Measurements from ENCODE around the gene CERS5.
A peak's percentile ranks its signal among the peaks of the same experiment; 100 is the strongest.

The CERS5 gene

GRCh38 chr12:50102131-50102531 lies 65.0 kb downstream of the CERS5 start:
- Histone ChIP-seq H3K36me3 (peaks cover 53% of the 10 kb centered on the region), H3K27me3 (peaks cover 6% of the 10 kb centered on the region), H3K4me1 (ENCODE audit: control insufficient read depth in 1 of 2, insufficient read depth in 1 of 2, low read depth in 1 of 2, low read length in 1 of 2) (peaks cover 19 to 22% of the 10 kb centered on the region in 2 experiments), H3K9me3 (no peaks in the 10 kb centered on the region), H3K4me3 (ENCODE audit: low read depth in 1 of 2, low read length in 1 of 2) (no peak overlapping the region), H3K27ac (no peak overlapping the region)
- TF ChIP-seq CTCF (IDR thresholded peaks at IDR 0.05) = no peak

GRCh38 chr12:50101663-50102062 lies 65.5 kb downstream of the CERS5 start:
- TF ChIP-seq CTCF (IDR thresholded peaks at IDR 0.05) = no peak
- no peak overlapping the region for H3K27ac ChIP-seq
- peaks cover 57% of the 10 kb centered on the region for H3K36me3 ChIP-seq
- H3K9me3 ChIP-seq = no peaks in the 10 kb centered on the region
- H3K4me1 ChIP-seq (ENCODE audit: control insufficient read depth in 1 of 2, insufficient read depth in 1 of 2, low read depth in 1 of 2, low read length in 1 of 2) = peaks cover 19 to 22% of the 10 kb centered on the region in 2 experiments
- H3K4me3 ChIP-seq (ENCODE audit: low read depth in 1 of 2, low read length in 1 of 2) = no peak overlapping the region
- H3K27me3 ChIP-seq = peaks cover 6% of the 10 kb centered on the region

- Histone ChIP-seq H3K36me3 (peaks cover 68% of the 10 kb centered on the region), H3K4me3 (ENCODE audit: low read depth in 1 of 2, low read length in 1 of 2) (no peak overlapping the region), H3K9me3 (no peaks in the 10 kb centered on the region), H3K27me3 (peaks cover 6% of the 10 kb centered on the region), H3K4me1 (ENCODE audit: control insufficient read depth in 1 of 2, insufficient read depth in 1 of 2, low read depth in 1 of 2, low read length in 1 of 2) (peaks cover 19 to 22% of the 10 kb centered on the region in 2 experiments), H3K27ac (no peak overlapping the region)
- no peak for TF ChIP-seq CTCF (IDR thresholded peaks at IDR 0.05)
Observed at GRCh38 chr12:50100561-50100960, 66.6 kb downstream of the CERS5 start.

- no peaks in the 10 kb centered on the region for H3K9me3 ChIP-seq
- H3K4me3 ChIP-seq (ENCODE audit: low read depth in 1 of 2, low read length in 1 of 2) = no peak overlapping the region
- peaks cover 80% of the 10 kb centered on the region for H3K36me3 ChIP-seq
- no peak for TF ChIP-seq CTCF (IDR thresholded peaks at IDR 0.05)
- peaks cover 19 to 22% of the 10 kb centered on the region in 2 experiments for H3K4me1 ChIP-seq (ENCODE audit: control insufficient read depth in 1 of 2, insufficient read depth in 1 of 2, low read depth in 1 of 2, low read length in 1 of 2)
- H3K27ac ChIP-seq = peak overlapping the region; percentile 59
- peaks cover 6% of the 10 kb centered on the region for H3K27me3 ChIP-seq
Observed at GRCh38 chr12:50099302-50100008, 67.7 kb downstream of the CERS5 start.

GRCh38 chr12:50097952-50098351 lies 69.2 kb downstream of the CERS5 start:
- Histone ChIP-seq H3K27me3 (no peaks in the 10 kb centered on the region), H3K4me1 (ENCODE audit: control insufficient read depth in 1 of 2, insufficient read depth in 1 of 2, low read depth in 1 of 2, low read length in 1 of 2) (peaks cover 19 to 22% of the 10 kb centered on the region in 2 experiments), H3K27ac (peak overlapping the region; percentile 59), H3K9me3 (no peaks in the 10 kb centered on the region), H3K4me3 (ENCODE audit: low read depth in 1 of 2, low read length in 1 of 2) (no peak overlapping the region), H3K36me3 (peaks cover 95% of the 10 kb centered on the region)
- TF ChIP-seq CTCF (IDR thresholded peaks at IDR 0.05) = no peak

Measured in neutrophil (primary cell).